Omental fat pad (tissue), 4 donors: ENCODE data around the gene SH2B3. TPM values are rescaled to one million over a fixed set of nuclear protein-coding genes. Genes with fewer than 3 reads are reported as not detected.
"Not testable (repeated sequence)": the region's sequence is repeated elsewhere in the genome, so short reads cannot be mapped to it uniquely, and the experiment has no call there.

Source experiments
- ATAC-seq: fragments of 150-250 bp; one replicate; pipeline ENCODE4 v1.9.1; 2016; ENCODE audit warnings: mild to moderate bottlenecking, moderate library complexity; ENCODE audit not compliant: low FRiP score
- DNase-seq: peaks from one replicate; pipeline ENCODE4 v3.0.0-alpha.2; 2019; ENCODE audit warnings: low spot score
- total RNA-seq, 4 donors: library from RNA; depleted of rRNA; stranded (reverse); fragments of >200 nt; gene quantifications; one replicate each; pipeline ENCODE4 v1.1.0, GENCODE V29; 2016
- TF ChIP-seq, protein P1 (sequence below), 3 donors: fragments of 450-650 bp; IDR thresholded peaks; one replicate each; pipeline ENCODE4 v1.5.1; 2016 to 2017; ENCODE audit warnings: antibody characterized with exemption in 3 of 3, mild to moderate bottlenecking in 3 of 3, moderate library complexity in 2 of 3

The SH2B3 gene
- total RNA-seq, 4 donors from 2014 or later: 30.4 to 64.6 (median 48.3) TPM

GRCh38 chr12:111455448-111456320, 50.0 kb downstream of the SH2B3 start:
- ATAC-seq (no peak), DNase-seq (no peak)
- TF ChIP-seq, protein P1, sequence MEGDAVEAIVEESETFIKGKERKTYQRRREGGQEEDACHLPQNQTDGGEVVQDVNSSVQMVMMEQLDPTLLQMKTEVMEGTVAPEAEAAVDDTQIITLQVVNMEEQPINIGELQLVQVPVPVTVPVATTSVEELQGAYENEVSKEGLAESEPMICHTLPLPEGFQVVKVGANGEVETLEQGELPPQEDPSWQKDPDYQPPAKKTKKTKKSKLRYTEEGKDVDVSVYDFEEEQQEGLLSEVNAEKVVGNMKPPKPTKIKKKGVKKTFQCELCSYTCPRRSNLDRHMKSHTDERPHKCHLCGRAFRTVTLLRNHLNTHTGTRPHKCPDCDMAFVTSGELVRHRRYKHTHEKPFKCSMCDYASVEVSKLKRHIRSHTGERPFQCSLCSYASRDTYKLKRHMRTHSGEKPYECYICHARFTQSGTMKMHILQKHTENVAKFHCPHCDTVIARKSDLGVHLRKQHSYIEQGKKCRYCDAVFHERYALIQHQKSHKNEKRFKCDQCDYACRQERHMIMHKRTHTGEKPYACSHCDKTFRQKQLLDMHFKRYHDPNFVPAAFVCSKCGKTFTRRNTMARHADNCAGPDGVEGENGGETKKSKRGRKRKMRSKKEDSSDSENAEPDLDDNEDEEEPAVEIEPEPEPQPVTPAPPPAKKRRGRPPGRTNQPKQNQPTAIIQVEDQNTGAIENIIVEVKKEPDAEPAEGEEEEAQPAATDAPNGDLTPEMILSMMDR (IDR thresholded peaks at IDR 0.05): no peak

DNA sequence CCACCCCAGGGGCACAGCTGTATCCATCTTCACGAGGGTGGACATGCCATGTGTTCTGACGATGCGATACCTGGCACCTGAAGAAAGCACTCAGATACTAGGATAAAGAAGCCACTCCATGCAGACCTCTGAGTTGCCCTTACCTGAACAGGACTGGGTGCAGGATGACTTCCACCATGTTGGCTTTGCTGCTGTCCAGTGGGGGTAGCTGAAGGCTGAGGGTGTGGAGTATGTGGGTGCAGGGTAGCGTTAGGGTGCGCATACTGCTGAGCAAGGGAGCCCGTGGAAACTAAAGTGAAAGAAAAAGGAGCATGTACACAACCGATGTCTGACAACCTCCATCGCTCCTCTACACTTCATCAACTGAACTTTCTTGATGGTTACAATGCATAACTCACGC, 51.3 kb downstream of the SH2B3 start:
- TF ChIP-seq, protein P1 (IDR thresholded peaks at IDR 0.05): no peak
- ATAC-seq: no peak
- DNase-seq: no peak

DNA sequence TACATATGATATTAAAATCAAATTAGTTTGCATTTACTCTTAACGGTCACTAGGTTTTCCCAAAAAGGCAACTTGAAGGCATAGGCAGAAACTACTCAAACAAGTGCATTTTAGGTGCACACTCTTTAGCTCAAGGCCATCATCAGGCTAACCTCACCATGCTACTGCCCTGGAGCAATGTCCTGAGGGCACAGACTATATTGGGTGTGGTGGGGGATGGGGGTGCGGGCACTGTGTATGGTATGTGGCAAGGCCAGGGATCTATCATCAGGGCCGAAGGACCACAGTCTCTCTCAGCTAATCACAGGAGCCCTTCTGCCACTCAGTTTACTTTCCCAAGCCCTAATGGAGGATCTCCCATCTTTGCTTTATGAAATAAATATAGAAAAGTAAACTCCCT, 51.9 kb downstream of the SH2B3 start:
- no peak for ATAC-seq
- DNase-seq: no peak
- TF ChIP-seq, protein P1 (IDR thresholded peaks at IDR 0.05): no peak

DNA sequence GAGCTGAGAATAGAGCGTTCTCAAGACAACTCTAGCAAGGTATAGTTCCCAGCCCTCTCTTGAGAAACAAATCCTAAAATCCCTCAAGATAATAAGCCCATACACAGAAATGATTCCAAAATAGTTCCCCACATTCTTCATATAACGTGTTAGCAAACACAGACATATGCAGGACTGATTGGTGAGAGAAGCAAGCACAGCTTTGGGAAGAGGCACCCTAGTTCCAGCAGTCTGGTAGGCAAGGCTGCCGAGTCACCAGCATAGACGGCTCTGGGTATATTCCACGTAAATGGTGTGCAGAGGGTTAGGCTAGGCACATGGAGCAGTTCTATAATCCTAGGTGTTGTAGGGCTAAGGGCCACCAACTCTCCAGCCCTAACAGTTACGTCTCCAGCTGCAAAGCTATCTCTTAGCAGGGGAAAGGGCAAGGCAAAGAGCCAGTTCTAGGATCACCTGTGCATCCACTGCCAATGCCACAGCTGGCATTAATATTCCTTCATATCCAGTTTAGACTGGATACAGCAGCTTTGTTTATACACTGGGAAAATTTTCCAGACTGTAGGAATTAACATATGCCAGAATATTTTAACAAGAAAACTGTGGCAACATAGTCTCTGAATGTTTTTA, 52.9 kb downstream of the SH2B3 start:
- ATAC-seq (no peak), DNase-seq (no peak)
- TF ChIP-seq, protein P1 (IDR thresholded peaks at IDR 0.05): no peak

- not testable (repeated sequence) for ATAC-seq, DNase-seq
Observed at GRCh38 chr12:111460111-111460510, 54.4 kb downstream of the SH2B3 start.

DNA sequence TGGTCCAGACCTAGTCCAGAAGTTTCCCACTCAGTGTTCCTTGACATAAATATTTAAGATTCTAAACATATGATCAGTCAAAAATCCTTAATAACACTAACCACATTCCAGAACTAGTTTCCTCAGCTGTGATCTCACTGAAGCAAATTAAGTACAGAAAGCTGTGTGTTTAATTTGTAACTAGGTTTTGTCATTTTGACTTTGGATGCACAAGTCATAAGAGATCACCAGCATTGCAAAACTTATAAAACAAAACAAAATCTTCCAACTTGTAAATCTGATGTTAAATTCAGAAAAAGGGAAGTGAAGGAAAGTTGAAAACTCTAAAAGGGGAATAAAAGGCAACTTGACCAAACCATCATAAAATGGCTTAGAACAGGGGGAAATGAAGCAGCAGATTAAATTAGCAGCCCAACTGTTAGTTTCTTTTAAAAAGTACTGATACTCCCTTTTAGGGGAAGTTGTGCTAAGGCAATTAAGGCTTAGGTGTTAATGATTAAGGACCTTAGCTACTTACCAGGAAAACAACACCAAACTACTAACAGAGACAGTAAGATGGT, 56.6 kb downstream of the SH2B3 start:
- TF ChIP-seq, protein P1 (IDR thresholded peaks at IDR 0.05): no peak
- DNase-seq: no peak
- no peak for ATAC-seq

DNA sequence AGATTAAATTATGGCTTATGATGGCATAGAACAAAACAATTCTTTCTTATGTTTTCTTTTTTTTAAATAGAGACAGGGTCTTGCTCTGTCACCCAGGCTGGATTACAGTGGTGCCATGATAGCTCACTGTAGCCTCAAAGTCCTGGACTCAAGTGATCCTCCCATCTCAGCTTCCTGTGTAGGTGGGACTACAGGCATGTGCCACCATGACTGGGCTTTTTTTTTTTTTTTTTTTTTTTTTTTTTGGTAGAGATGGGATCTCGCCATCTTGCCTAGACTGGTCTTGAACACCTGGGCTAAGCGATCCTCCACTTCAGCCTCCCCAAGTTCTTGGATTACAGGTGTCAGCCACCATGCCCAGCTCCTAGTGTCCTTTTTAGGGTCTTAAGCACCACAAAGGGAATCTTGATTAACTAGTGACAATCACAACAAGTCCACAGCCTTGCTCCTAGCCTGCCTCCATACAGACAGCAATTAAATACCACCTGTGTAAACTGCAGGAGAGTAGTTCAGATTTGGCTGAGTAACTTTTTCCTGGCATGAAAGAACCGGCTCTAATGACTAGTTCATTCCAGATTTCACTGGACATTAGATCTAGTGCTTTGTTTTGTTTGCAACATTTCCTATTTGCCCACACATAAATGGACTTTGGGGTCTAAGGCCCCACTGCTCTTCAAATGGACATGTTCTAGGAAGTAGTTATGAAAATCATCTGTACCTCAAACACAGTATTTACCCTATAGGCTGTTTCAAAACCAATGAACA, 61.6 kb downstream of the SH2B3 start:
- TF ChIP-seq, protein P1 (IDR thresholded peaks at IDR 0.05): no peak
- no peak for DNase-seq
- no peak for ATAC-seq
